Measurements from ENCODE around the gene MIER2.

Gene MIER2

DNA sequence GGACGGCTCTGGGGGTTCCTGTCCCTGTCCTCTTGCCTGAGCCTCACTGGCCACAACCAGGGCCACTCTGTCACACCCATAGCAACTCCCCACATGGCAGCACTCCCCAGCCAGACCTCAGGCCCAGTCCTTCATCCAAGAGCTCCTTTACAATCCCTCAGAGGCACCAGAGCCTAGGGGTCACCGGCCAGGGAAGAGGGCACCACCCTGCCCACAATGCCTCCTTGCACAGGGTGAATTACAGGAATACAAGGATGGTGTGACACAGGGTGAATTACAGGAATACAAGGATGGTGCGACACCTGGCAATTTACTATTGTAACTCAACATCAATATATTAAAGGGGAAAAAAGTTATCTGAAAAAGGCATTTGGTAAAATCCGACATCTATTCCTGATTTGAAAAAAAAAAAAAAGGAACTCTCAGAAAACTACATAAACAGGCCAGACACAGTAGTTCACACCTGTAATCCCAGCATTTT is 16.5 kb downstream of the MIER2 start:
- no peak for DNase-seq (ENCODE audit: low spot score)

DNA sequence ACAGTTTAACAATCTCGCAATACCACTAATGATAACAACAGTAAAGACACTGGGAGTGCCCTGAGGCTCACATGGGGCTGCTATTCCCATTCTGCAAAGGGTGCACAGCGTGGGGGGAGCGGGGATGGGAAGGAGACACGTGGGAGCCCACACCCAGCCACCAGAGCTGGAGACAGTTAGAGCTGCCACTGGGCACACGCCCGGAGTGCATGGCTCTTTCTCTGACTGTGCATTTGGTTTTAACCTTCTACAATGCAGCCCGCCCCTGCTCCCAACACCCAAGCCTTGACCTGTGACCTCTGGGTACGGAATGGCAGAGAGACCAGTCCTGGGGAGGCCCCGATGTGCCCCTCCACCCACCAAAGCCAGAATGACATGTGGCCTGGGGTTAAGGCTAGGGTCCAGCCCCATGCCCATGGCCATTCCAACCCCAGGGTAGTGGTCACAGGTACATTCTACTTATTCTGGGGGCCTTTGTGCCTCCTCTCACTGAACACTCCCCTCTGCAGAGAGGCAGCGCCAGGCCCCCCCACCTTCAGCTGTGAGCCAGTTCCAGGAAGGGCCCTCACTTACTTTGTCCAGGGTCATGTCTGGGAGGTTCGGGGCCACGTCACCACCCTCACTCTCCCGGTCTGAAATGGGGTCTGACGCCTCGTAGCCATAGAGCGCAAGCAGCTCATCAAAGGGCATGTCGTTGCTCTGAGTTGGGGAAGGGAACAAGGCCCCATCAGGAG is 17.1 kb downstream of the MIER2 start:
- DNase-seq (ENCODE audit: low spot score): no peak

DNA sequence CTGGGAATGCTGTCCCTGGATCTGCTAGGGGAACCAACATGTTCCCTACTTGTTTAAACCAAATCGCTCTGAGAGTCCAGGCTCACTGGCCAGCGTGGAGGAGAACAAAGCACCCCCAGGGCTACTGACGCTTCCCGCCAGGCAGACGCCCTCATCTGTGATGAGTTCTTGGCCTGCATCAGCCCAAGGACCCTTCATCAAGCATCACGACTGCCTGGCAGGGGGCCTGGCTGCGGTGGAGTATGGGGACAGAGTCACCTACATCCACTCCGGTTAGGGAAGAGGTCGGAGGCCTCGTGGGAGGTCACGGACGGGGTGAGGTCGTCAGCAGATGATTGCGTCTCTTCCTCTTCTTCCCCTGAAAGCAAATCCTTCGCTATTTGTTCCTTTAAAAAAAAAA is 17.7 kb downstream of the MIER2 start:
- DNase-seq (ENCODE audit: low spot score): no peak

DNA sequence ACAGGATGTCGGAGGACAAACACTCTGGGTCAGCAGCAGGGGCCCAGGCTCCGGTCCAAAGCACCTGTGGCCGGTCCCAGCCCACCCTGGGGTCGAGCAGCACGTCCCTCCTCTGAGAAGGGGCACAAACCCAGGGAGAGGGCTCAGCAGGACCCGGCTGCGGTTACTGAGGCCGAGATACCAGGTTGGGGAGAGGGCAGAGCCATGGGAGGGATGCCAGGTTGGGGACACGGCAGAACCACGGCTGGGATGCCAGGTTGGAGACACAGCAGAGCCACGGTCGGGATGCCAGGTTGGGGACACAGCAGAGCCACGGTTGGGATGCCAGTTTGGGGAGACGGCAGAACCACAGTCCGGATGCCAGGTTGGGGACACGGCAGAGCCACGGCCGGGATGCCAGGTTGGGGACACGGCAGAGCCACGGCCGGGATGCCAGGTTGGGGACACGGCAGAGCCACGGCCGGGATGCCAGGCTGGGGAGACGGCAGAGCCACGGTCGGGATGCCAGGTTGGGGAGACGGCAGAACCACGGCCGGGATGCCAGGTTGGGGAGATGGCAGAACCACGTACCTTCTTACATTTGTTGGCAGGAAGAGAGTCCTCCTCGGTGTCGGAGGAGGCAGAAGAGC is 18.5 kb downstream of the MIER2 start:
- no peak for DNase-seq (ENCODE audit: low spot score)

DNA sequence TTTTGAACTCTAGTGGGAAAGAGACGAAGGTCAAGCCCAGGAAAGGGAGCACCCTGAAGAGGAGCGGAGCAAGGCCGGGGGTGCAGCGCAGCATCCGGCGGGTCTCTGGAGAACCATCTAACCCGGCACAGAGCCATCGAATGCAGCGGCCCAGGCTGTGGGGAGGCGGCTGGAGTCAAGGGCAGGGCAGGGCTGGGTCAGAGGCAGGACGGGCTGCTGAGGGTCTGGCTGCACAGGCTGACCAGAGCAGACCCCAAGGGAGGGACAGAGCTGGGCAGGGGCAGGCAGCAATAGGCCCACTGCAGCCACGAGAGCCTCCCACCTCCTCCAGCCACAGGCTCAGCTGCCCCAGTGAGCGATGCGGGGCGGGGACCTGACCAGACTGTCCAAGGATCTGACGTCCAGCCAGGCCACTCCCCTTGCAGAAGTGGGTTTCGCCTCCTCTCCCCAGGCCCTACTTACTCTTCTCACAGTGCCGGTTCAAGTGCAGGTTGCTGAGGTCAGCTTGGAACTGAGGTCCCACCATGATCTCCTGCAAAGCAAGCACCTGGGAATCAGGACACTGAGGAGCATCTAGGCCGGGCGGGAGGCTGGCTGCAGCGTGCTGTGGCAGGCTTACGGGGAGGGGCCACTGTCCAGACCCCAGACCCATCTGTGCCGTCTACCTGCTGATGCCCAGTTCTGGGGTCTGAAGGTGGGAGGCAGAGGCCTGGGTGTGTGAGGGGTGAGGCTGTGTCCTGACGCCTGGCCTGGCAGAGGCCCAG is 19.2 kb downstream of the MIER2 start:
- DNase-seq (ENCODE audit: low spot score): no peak

DNA sequence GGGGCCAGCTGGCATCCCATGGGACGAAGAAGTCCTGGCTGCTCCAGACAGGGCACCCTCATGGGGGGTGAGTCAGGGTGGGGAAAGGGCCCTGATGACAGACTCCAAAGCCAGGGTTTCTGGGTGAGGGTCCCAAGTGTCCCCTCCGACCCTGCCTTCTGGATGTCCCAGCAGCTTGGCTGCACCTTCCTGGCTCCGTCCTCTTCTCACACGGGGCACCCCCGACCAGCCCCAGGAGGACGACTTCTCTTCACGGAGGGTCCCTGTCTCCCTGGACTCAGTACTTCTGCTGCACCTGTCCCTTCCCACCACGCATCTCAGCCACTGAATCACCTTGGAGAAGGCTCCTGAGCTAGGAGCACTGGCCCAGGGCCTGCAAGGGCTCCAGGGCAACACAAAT is 19.9 kb downstream of the MIER2 start:
- DNase-seq (ENCODE audit: low spot score): no peak

DNA sequence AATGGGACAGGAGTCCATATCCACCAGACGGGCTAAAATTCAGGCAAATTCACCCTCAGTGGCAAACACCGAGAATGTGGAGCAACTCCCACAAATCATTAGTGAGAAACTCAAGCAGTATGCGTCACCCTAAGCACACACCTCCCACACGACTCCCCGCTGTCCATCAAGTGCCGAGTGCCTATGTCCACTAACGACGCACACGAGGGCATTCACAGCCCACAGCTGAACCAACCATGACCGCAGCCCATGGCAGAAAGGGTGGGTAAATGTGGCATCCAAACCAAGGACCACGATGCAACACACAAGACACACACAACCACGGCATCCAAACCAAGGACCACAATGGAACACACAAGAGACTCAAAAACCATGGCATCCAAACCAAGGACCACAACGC is 22.0 kb downstream of the MIER2 start:
- no peak for DNase-seq (ENCODE audit: low spot score)

DNA sequence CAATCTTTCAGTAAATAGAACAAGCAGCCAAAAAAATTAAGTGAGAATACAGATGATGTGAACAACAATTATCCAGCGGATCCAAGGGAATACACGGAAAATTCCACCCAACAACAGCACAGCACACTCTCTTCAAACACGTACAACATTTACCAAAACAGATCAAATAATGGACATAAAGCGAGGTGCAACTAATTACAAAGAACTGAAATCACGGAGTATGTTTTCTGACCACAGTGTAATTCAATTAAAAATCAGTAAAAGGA is 26.2 kb downstream of the MIER2 start:
- no peak for DNase-seq (ENCODE audit: low spot score)

DNA sequence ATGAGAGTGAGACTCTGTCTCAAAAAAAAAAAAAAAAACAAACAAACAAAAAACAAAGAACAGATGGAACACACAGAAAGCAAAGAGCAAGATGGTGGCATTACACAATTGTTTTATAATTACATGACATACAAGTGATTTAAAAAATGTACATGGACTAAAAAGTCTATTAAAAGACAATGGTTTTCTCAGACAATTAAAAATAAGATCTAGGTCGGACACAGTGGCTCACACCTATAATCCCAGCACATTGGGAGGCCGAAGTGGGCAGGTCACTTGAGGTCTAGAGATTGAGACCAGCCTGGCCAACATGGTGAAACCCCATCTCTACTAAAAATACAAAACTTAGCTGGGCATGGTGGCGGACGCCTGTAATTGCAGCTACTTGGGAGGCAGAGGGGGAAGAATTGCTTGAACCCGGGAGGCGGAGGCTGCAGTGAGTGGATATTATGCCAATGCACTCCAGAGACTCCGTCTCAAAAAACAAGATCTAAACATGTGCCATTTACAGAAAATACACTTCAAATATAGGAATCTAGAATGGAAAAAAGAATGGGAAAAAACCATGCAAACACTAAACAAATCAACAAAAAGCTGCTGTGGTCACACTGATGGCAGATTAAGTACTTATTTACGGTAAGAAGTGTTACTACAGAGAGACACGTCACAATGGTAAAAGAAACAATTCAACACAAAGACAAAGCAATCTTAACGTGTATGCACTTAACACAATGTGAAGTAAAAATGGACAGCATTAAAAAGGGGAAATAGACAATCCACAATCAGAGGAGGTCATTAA is 26.7 kb downstream of the MIER2 start:
- no peak for DNase-seq (ENCODE audit: low spot score)

DNA sequence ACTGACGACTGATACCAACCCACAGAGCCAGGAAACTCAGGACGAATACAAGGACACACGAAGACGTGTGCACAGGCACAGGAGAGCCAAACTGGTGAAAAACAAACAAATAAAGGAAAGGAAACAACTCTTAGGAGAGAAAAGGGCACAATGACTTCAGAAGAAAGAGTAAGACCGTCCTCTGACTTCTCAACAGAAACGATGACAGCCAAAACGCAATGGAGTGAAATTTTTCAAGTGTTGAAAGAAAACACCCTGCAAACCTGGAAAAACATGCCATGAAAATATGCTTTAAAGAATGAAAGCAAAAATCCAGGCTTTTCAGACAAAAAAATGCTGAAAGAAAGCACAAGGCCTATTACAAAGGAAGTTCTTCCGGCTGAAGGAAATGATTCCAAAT is 28.8 kb downstream of the MIER2 start:
- DNase-seq (ENCODE audit: low spot score): no peak

DNA sequence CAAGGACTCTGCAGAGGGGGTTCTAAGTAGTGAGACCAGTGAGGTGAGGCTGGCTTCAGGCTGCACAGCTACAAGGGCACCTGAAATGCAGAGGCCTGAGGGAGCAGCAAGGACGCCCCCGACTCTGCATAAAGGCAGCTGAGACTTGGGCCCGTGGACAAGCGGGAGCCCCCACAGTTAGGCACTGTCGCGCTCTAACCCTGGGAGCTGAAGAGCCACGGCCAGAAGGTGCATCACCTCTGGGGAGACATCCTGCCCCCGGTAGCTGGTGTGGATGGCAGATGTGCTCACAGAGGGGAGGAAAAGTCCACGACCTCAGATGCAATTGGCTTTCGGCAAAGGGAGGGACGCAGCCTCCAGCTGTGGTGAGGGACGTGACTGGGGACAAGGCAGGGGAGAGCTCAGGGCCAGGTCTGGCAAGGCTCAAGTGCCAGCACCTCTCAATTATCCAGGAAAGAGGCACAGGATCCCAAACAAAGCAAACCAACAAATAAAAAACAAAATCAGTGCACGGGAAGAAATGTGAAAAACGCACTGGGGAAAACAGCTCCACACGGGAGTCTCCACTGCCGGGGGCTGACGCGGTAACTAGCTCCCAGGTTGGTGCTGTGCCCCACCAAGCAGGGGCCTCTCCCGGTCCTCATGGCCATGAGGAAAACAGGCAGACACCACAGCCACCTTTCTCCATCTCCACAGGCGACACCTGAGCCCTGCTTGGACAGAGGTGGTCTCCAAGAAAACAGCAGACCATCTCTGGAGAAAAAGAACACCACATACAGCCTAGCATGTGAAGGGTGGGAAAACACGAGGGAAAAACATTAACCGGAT is 30.4 kb downstream of the MIER2 start:
- DNase-seq (ENCODE audit: low spot score): no peak

DNA sequence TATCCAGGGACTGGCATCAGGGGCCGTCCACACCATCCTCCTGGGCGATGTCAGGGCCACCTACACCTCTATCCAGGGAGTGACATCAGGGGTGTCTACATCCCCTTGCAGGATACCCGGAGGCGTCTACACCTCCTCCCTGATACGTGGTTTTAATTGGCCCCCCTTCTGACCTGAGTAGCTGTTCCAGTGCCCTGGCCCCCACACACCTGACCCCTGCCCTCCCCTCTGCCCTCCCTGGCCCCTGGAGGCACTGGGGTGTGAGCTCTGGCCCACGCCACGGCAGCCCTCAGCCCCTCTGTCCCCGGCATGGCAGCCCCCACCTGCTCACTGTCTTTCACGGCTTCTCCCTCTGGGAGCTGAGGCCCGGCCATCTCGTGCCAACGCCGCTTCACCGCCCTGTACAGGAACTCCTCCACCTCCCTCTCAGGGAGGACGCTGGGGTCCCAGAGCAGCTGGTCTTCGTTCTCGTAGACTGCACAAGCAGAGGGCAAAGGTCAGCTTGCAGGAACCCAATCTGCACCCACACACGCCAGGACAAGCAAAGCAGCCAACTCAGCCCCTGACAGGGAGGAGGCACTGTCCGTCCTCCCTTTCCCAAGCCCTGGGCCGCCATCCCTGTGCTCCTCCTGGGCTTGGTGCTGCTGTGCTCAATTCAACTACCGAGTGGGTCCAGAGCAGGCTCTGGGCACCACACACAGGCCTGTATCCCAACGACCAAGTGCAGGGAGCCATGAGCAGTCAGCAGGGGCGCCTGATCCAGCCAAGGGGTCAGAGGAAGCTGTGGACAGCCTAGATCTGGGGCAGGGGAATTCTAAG is 31.2 kb downstream of the MIER2 start:
- no peak for DNase-seq (ENCODE audit: low spot score)

DNA sequence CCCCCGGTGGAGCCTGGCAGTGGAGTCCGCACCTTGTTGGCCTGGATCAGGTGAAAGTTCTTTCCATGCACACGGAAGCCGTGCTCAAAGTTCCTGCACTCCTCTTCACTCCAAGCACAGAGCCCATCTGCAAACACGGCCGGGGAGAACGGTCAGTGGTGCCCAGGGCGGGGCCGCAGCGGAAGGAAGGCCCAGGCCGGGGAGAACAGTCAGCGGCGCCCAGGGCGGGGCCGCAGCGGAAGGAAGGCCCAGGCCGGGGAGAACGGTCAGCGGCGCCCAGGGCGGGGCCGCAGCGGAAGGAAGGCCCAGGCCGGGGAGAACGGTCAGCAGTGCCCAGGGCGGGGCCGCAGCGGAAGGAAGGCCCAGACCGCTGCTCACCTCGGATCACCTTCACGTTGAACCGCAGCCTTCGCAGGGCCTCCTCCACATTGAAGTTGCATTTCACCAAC is 32.8 kb downstream of the MIER2 start:
- no peak for DNase-seq (ENCODE audit: low spot score)

DNA sequence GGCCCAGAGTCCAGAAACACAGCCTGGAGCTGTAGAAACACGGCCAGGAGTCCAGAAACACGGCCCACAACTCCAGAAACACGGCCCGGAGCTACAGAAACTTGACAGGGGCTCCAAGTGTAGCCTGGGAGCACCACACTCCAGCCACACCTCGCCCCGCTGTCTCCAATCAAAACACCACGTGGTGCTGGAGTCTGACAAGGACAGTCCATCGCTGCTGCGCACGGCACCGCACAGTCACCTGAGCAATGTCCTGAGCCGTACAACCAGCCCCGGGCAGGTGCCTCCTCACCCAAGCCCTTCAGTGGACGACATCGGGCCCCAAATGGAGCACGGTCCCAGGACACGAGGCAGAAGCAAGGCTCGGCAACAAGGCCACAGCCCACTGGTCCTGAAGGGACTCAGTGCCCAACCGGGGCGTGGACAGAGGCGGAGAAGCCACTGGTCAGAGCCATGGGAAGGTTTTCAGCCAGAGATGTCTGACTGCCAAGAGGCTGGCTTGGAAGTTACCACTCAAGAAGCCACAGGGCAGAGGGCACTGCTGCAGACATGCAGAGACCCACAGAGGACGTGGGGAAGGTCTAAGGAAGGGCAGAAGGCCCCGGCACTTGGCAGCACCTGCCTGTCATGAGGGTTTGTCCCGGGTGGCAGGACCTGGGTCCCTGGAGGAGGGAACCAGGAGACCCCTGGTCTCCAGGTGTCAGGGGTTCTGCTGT is 33.7 kb downstream of the MIER2 start:
- DNase-seq (ENCODE audit: low spot score): no peak

DNA sequence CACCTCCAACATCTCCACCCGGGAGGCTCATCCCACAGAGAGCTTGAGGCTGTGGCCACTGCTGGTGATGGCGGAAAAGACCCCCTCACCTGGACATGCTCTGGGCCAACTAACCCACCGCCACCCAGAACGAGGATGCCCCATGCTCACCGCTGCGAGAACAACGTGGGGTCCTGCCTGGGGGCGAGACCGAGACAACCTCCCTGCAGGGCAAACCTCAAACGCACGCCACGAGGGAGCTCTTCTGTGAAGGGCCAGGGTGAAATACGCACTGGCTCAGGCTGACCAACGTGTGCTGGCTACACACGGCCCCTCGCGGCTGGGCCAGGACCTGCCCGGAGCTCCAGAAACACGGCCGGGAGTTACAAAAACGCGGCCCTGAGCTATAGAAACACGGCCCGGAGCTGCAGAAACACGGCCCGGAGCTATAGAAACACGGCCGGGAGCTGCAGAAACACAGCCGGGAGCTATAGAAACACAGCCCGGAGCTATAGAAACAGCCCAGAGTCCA is 34.4 kb downstream of the MIER2 start:
- DNase-seq (ENCODE audit: low spot score): no peak

DNA sequence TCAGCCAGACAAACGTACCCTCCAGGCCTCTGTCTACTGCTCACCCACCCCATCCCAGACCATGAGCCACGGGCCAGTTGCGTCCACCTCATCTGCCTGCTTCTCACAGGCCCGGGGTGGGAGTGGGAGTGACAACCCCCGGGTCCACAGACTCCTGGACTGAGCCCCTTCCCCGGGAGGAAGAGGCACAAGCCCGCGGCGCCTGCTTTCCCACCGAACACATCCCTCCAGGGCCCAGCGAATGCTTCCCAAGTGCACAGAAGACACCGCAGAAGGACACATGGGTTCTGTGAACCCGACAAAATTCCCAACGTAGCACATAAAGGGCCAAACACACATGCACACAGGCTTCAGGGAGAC is 35.4 kb downstream of the MIER2 start:
- no peak for DNase-seq (ENCODE audit: low spot score)

DNA sequence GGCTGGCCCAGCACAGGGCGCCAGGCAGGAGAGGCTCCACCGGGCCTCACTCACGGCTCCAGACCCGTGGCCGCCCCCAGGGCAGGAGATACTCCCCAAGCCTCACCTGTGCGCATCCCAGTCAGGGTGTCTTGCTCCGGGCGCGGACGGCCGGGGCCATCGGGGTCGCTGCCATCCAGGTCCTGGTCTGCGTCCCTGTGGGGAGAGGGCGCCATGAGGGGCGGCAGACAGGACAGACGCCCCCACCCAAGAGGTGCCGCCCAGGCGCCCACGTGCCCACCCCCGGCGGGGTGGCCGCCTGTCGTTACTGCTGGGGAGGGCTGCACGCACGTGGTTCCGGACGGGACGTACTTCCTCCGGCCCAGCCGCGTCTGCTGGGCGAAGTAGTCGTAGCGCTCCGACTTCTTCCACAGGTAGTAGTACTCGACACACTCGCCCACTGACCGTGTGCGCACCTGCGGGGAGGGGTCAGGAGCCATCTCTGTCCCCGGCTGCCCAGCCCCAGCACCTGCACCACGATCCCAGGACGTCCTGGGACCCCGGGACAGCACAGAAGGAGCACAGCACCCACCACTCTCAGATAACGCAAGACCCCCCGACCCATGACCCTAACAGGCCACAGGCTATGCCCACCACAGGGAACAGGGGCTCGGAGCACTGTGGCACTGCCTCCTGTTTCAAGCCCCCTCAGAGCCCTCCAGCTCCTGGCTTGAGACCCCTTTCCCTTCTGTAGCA is 36.0 kb downstream of the MIER2 start:
- no peak for DNase-seq (ENCODE audit: low spot score)

DNA sequence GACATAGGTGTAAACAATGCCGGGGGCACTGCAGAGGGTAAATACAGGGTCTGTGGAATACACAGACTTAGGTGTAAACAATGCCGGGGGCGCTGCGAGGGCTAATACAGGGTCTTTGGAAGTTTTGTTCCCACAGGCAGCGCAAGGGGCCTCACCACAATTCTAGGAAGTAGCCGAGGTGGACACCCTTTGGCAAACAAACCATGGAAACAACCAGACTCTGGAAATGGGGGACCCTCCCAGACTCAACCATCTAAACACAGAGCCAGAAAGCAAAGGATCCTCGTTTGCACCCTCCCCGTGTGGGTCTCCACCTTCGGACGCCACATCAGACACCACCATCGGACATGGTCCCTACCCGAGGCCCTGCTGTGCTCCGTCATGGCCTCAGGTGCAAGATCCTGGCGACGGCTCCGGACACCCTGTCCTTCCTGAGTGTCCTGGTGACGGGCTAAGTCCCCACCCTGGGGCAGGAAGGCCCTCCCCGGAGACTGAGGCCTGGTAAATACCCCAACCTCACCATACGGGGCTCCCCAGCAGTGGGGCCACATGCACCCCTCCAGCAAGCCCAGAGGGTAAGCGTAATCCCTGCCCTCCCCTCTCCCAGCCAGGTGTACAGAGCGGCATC is 36.7 kb downstream of the MIER2 start:
- DNase-seq (ENCODE audit: low spot score): no peak

DNA sequence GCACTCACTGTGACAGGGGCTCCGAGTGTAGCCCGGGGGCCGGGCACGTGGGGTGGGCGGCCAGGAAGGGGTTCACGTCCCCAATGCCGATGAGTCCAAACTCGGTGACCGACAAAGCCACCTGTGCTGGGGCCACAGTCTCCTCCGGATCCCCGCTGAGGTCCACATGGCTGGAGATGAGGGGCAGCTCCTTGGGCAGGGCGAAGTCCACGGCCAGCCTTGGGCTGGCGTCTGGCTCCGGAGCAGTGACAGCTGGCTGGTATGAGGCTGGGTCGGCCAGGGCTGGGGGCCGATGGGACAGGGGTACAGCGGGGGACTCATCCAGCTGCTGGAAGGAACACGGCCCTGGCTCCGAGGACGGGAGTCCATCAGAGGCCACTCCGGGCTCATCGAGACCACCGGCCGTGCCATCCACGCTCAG is 37.5 kb downstream of the MIER2 start:
- no peak for DNase-seq (ENCODE audit: low spot score)

Data from HuH-7 (cell line).